Lung (tissue), 12 donors: Measurements from ENCODE around the gene SMARCA4. TPM values are rescaled to one million over a fixed set of nuclear protein-coding genes. Genes with fewer than 3 reads are reported as not detected.
A peak's percentile ranks its signal among the peaks of the same experiment; 100 is the strongest.

Source experiments
- ATAC-seq: fragments of 200-7000 bp; cut with Tn5 transposase; one replicate; pipeline ENCODE4 v1.9.1; 2020; ENCODE audit warnings: moderate number of reproducible peaks; ENCODE audit not compliant: insufficient read depth, low FRiP score
- DNase-seq, 3 donors: peaks; one replicate each; pipeline ENCODE4 v3.0.0-alpha.2; 2013 to 2017
- H3K27ac ChIP-seq, 2 donors: one replicate each; pipeline ENCODE4 v1.5.1; 2013; ENCODE audit warnings: mild to moderate bottlenecking in 2 of 2, moderate library complexity in 2 of 2, control low read depth in 1 of 2, inconsistent platforms in 1 of 2, low read depth in 1 of 2, low read length in 1 of 2
- H3K27me3 ChIP-seq, 3 donors: one replicate each; pipeline ENCODE4 v1.5.1; 2013; ENCODE audit warnings: low read length in 2 of 3; ENCODE audit not compliant: control insufficient read depth in 3 of 3, insufficient read depth in 3 of 3
- H3K36me3 ChIP-seq, 4 donors: one replicate each; pipeline ENCODE4 v1.5.1; 2013; ENCODE audit warnings: low read length in 4 of 4, mild to moderate bottlenecking in 1 of 4, moderate library complexity in 1 of 4; ENCODE audit not compliant: control insufficient read depth in 4 of 4, insufficient read depth in 4 of 4
- H3K4me1 ChIP-seq, 5 donors: one replicate each; pipeline ENCODE4 v1.5.1; 2013; ENCODE audit warnings: low read length in 5 of 5, mild to moderate bottlenecking in 2 of 5, moderate library complexity in 1 of 5; ENCODE audit not compliant: control insufficient read depth in 5 of 5, insufficient read depth in 5 of 5
- H3K4me3 ChIP-seq: one replicate; pipeline ENCODE4 v1.5.1; 2013; ENCODE audit warnings: mild to moderate bottlenecking, control low read depth, moderate library complexity
- H3K9ac ChIP-seq, 2 donors: one replicate each; pipeline ENCODE4 v1.5.1; 2013; ENCODE audit warnings: low read length in 2 of 2, control low read depth in 1 of 2; ENCODE audit not compliant: insufficient read depth in 1 of 2
- H3K9me3 ChIP-seq, 4 donors: one replicate each; pipeline ENCODE4 v1.5.1; 2013; ENCODE audit warnings: low read length in 3 of 4, mild to moderate bottlenecking in 1 of 4, moderate library complexity in 1 of 4; ENCODE audit not compliant: control insufficient read depth in 4 of 4, insufficient read depth in 3 of 4
- WGBS, 2 donors: extraction: QIAGEN DNeasy Blood & Tissue Kit; methylation state at CpG; one replicate each; pipeline ENCODE4 v1.1.7; 2013; 5-methylcytosine and 5-hydroxymethylcytosine counted together
- polyA plus RNA-seq, 2 donors: library from polyadenylated mRNA; stranded (reverse); fragments of 200-250 nt; gene quantifications; one replicate each; pipeline ENCODE4 v1.2.1, GENCODE V29; 2013
- total RNA-seq, 2 donors: library from RNA; depleted of rRNA in 1 of 2; stranded (reverse); fragments of >200 nt in 1 of 2; gene quantifications; one replicate each; pipeline ENCODE4 v1.2.1, GENCODE V29; 2014 to 2021
- TF ChIP-seq, protein P1 (sequence below): IDR thresholded peaks from 2 replicates; pipeline ENCODE4 v1.5.1; 2012; ENCODE audit warnings: mild to moderate bottlenecking; ENCODE audit errors: control extremely low read depth, extremely low read depth
- donor health status: control.
- donor health status: control.
- donor health status: Bipolar disorder and iron deficiency.
- donor health status: healthy.
- donor health status: DM: yes; HTN: yes; CAD: no.

SMARCA4 gene
- total and polyA plus RNA-seq, 4 donors: 52.3 to 116 (median 91.1) TPM

DNA sequence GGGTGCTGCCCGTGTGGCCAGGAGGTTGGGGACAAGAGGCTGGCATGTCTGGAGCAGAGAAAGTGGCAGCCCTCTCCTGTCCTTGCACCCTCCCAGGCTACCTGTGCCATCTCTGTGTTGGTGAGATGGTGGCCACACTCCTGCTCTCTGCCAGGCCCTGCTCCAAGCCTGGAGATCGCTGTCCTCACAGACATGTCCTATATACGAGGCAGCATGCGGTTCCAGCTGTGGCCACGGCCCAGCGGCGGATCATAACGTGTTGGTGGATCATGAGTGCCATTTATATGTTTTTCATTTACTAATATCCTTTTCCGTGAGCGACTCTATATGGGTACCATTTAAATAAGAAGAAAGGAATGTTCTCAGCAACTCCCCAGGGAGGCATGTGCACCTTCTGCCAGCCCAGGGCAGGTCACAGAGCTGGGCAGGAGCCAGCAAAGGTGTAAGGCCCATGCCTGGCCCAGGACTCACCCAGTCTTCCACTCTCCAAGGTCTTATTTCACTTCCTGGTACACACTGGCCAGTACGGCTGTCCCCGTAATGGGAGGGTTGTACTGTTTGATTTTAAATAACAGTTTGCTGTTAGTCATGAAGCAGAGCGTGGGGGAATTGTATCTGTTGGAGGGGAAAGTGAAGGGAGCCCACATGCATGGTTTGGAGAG, 81.3 kb downstream of the SMARCA4 start:
- Histone ChIP-seq H3K4me1 (peaks cover 0 to 6% (median 0%) of the 10 kb centered on the region in 5 donors), H3K9me3 (peaks cover 0 to 2% (median 0%) of the 10 kb centered on the region in 4 donors), H3K27ac (peak overlapping the region in 1 of 2 donors; percentile 89), H3K4me3 (no peak overlapping the region), H3K36me3 (peaks cover 4 to 32% (median 31%) of the 10 kb centered on the region in 4 donors), H3K9ac (no peak overlapping the region), H3K27me3 (no peaks in the 10 kb centered on the region)
- ATAC-seq: peak; percentile 83
- no peak for DNase-seq
- TF ChIP-seq, protein P1, sequence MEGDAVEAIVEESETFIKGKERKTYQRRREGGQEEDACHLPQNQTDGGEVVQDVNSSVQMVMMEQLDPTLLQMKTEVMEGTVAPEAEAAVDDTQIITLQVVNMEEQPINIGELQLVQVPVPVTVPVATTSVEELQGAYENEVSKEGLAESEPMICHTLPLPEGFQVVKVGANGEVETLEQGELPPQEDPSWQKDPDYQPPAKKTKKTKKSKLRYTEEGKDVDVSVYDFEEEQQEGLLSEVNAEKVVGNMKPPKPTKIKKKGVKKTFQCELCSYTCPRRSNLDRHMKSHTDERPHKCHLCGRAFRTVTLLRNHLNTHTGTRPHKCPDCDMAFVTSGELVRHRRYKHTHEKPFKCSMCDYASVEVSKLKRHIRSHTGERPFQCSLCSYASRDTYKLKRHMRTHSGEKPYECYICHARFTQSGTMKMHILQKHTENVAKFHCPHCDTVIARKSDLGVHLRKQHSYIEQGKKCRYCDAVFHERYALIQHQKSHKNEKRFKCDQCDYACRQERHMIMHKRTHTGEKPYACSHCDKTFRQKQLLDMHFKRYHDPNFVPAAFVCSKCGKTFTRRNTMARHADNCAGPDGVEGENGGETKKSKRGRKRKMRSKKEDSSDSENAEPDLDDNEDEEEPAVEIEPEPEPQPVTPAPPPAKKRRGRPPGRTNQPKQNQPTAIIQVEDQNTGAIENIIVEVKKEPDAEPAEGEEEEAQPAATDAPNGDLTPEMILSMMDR: no peak
- 79 to 92% methylated on average over 13 of the region's 13 CpGs for WGBS, 2 donors

DNA sequence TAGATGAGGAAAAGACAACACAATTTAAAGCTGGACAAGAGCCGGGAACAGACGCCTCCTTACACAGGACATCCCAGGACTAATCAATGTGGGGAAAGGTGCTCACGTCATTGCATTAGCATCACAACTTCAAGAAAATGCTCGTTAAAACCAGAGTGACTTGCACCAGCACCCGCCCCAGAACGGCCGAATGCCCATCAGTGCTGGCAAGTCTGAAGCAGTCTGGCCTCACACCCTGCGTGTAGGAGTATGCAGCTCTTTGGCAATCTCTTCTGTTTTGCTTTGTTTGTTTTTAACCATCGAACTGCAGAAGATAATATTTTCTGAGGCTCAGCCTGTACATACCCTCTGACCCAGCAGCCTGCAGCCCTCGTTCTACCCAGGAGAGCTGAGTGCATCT, 83.6 kb downstream of the SMARCA4 start:
- Histone ChIP-seq H3K9ac (no peak overlapping the region), H3K27ac (no peak overlapping the region), H3K36me3 (peaks cover 4 to 29% (median 26%) of the 10 kb centered on the region in 4 donors), H3K9me3 (peaks cover 0 to 2% (median 0%) of the 10 kb centered on the region in 4 donors), H3K4me3 (no peak overlapping the region), H3K4me1 (peaks cover 0 to 6% (median 0%) of the 10 kb centered on the region in 5 donors), H3K27me3 (no peaks in the 10 kb centered on the region)
- TF ChIP-seq, protein P1: no peak
- WGBS, 2 donors: 93 to 94% methylated on average over 10 of the region's 10 CpGs
- ATAC-seq: no peak
- DNase-seq: no peak

DNA sequence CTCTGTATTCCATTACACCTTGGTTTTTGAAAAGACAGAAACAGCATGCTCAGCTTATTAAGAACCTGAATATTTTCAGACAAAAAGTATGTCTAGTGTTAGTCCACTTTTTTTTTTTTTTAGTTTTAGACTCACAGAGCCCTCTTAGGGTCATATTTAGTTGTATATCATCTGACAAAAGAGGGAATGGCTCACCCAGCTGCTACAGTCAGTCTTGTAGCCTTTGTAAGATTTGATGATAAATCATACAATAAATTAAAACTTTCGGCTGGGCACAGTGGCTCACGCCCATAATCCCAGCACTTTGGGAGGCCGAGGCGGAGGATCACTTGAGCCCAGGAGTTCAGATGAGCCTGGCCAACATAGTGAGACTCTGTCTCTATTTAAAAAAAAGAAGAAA, 84.7 kb downstream of the SMARCA4 start:
- TF ChIP-seq, protein P1: no peak
- Histone ChIP-seq H3K4me1 (peaks cover 0 to 6% (median 0%) of the 10 kb centered on the region in 5 donors), H3K9me3 (peaks cover 0 to 2% (median 0%) of the 10 kb centered on the region in 4 donors), H3K9ac (no peak overlapping the region), H3K27ac (no peak overlapping the region), H3K36me3 (peaks cover 4 to 31% (median 28%) of the 10 kb centered on the region in 4 donors), H3K4me3 (no peak overlapping the region), H3K27me3 (no peaks in the 10 kb centered on the region)
- 97 to 100% methylated on average over 4 of the region's 4 CpGs for WGBS, 2 donors
- ATAC-seq (no peak), DNase-seq (no peak)
